Stimulated activated CD8-positive, alpha-beta memory T cell treated with anti-CD3 and anti-CD28 coated beads, Interleukin-4, amount 100 ng/mL, for 4 hours (primary cell): Measurements from ENCODE around the gene SPTLC3.

Source experiments
- DNase-seq, 2 donors: peaks; one replicate each; pipeline ENCODE4 v3.0.0-alpha.2; 2020; ENCODE audit warnings: low read depth in 2 of 2, low spot score in 1 of 2

The SPTLC3 gene

GRCh38 chr20:13089950-13090469 lies 81.2 kb downstream of the SPTLC3 start:
- DNase-seq: no peak

- DNase-seq: no peak
Measured at GRCh38 chr20:13092111-13092510, 83.3 kb downstream of the SPTLC3 start.

GRCh38 chr20:13094976-13095375 lies 86.2 kb downstream of the SPTLC3 start:
- no peak for DNase-seq

GRCh38 chr20:13098720-13099355 lies 90.1 kb downstream of the SPTLC3 start:
- DNase-seq: no peak

- no peak for DNase-seq
Measured at GRCh38 chr20:13099676-13100075, 90.9 kb downstream of the SPTLC3 start.

- no peak for DNase-seq
Measured at GRCh38 chr20:13101276-13101675, 92.5 kb downstream of the SPTLC3 start.

- no peak for DNase-seq
Measured at GRCh38 chr20:13101706-13102105, 92.9 kb downstream of the SPTLC3 start.

GRCh38 chr20:13102237-13102636 lies 93.5 kb downstream of the SPTLC3 start:
- DNase-seq: no peak

GRCh38 chr20:13102694-13103093 lies 93.9 kb downstream of the SPTLC3 start:
- no peak for DNase-seq

- DNase-seq: no peak
Measured at GRCh38 chr20:13105039-13105438, 96.3 kb downstream of the SPTLC3 start.

GRCh38 chr20:13105864-13106457 lies 97.2 kb downstream of the SPTLC3 start:
- DNase-seq: no peak

- no peak for DNase-seq
Measured at GRCh38 chr20:13109658-13110057, 100.9 kb downstream of the SPTLC3 start.

- no peak for DNase-seq
Measured at GRCh38 chr20:13110796-13111195, 102.0 kb downstream of the SPTLC3 start.

- DNase-seq: no peak
Measured at GRCh38 chr20:13111249-13111911, 102.6 kb downstream of the SPTLC3 start.

- DNase-seq: no peak
Measured at GRCh38 chr20:13113731-13114130, 105.0 kb downstream of the SPTLC3 start.

- no peak for DNase-seq
Measured at GRCh38 chr20:13117200-13117599, 108.4 kb downstream of the SPTLC3 start.

GRCh38 chr20:13118676-13119075 lies 109.9 kb downstream of the SPTLC3 start:
- DNase-seq: no peak

- DNase-seq: no peak
Measured at GRCh38 chr20:13119583-13119982, 110.8 kb downstream of the SPTLC3 start.

- DNase-seq: no peak
Measured at GRCh38 chr20:13120471-13120870, 111.7 kb downstream of the SPTLC3 start.

GRCh38 chr20:13121840-13122515 lies 113.2 kb downstream of the SPTLC3 start:
- DNase-seq: no peak

GRCh38 chr20:13125486-13125885 lies 116.7 kb downstream of the SPTLC3 start:
- DNase-seq: no peak

- no peak for DNase-seq
Measured at GRCh38 chr20:13128173-13128572, 119.4 kb downstream of the SPTLC3 start.
